H1 (cell line): ENCODE results near the gene DENND1A. TPM values are rescaled to one million over a fixed set of nuclear protein-coding genes. Genes with fewer than 3 reads are reported as not detected.

Experiments
- CTCF ChIA-PET: fragments of 300-600 bp; sonication (Branson Sonifier 250); formaldehyde crosslinking; loops from one replicate; lab custom pipeline; 2021; ENCODE audit not compliant: partially characterized antibody; lab: Charles Lee
- POLR2A ChIA-PET: fragments of 300-600 bp; sonication (Branson Sonifier 250); formaldehyde crosslinking; loops from one replicate; lab custom pipeline; 2021; ENCODE audit warnings: inconsistent platforms; ENCODE audit not compliant: partially characterized antibody; lab: Charles Lee
- DNase-seq, 2 experiments: peaks; one replicate each; pipeline versions ENCODE4 v3.0.0 to v3.0.0-alpha.2; 2010 to 2022; ENCODE audit warnings: low spot score in 2 of 2, low read depth in 1 of 2, mixed read lengths in 1 of 2
- FAIRE-seq: peaks from 2 replicates; lab custom pipeline; 2011; peaks lifted over from hg19 to GRCh38; lab: Jason Lieb, UNC
- H2AFZ ChIP-seq: 2 replicates; pipeline ENCODE4 v1.8.1; 2012; ENCODE audit warnings: low read length, inconsistent platforms
- H2AK5ac ChIP-seq: 2 replicates; pipeline ENCODE4 v1.6.1; 2013; ENCODE audit warnings: low read depth, low read length
- H2BK120ac ChIP-seq: replicated peaks from 2 replicates; pipeline ENCODE3; 2013; ENCODE audit warnings: low read depth, low read length, inconsistent platforms
- H2BK12ac ChIP-seq: 2 replicates; pipeline ENCODE4 v1.6.1; 2013; ENCODE audit warnings: low read depth, low read length
- H2BK15ac ChIP-seq: 2 replicates; pipeline ENCODE4 v1.6.1; 2013; ENCODE audit warnings: low read length
- H2BK20ac ChIP-seq: 2 replicates; pipeline ENCODE4 v1.6.1; 2013; ENCODE audit warnings: low read length
- H2BK5ac ChIP-seq: 2 replicates; pipeline ENCODE4 v1.6.1; 2013; ENCODE audit warnings: low read depth, low read length
- H3K14ac ChIP-seq: 2 replicates; pipeline ENCODE4 v1.6.1; 2013; ENCODE audit warnings: inconsistent platforms; ENCODE audit not compliant: insufficient read length
- H3K18ac ChIP-seq: 2 replicates; pipeline ENCODE4 v1.6.1; 2013; ENCODE audit warnings: low read length; ENCODE audit errors: extremely low read depth
- H3K23ac ChIP-seq: 2 replicates; pipeline ENCODE4 v1.6.1; 2013; ENCODE audit warnings: inconsistent platforms; ENCODE audit not compliant: insufficient read length
- H3K23me2 ChIP-seq: 2 replicates; pipeline ENCODE4 v1.6.1; 2013; ENCODE audit warnings: low read depth, low read length
- H3K27ac ChIP-seq: 2 replicates; pipeline ENCODE4 v1.6.1; 2011; ENCODE audit warnings: low read depth, low read length, inconsistent platforms
- H3K27me3 ChIP-seq, 4 experiments: replicated peaks in 1 of 4; 1 replicate in 1 of 4; 2 replicates in 3 of 4; pipeline versions ENCODE4 v1.6.1 to v1.8.1; 2011 to 2013; ENCODE audit warnings: low read length in 3 of 4, mild to moderate bottlenecking in 3 of 4, inconsistent platforms in 2 of 4, mixed read lengths in 2 of 4, moderate library complexity in 1 of 4; ENCODE audit not compliant: control insufficient read depth in 3 of 4, insufficient read depth in 3 of 4; ENCODE audit errors: extremely low read depth in 1 of 4
- H3K36me3 ChIP-seq, 4 experiments: 2 replicates each; pipeline versions ENCODE4 v1.6.1 to v1.8.1; 2011 to 2013; ENCODE audit warnings: mild to moderate bottlenecking in 4 of 4, low read length in 3 of 4, moderate library complexity in 2 of 4, control low read depth in 1 of 4, inconsistent platforms in 1 of 4; ENCODE audit not compliant: insufficient read depth in 4 of 4, control insufficient read depth in 2 of 4
- H3K4ac ChIP-seq: replicated peaks from 2 replicates; pipeline ENCODE3; 2013; ENCODE audit warnings: low read length, low read depth, mixed read lengths, inconsistent platforms; ENCODE audit not compliant: insufficient read length
- H3K4me1 ChIP-seq, 4 experiments: replicated peaks in 1 of 4; 1 replicate in 1 of 4; 2 replicates in 3 of 4; pipeline versions ENCODE4 v1.6.1 to v1.8.1; 2011 to 2013; ENCODE audit warnings: low read length in 3 of 4, inconsistent platforms in 2 of 4, mixed read lengths in 1 of 4; ENCODE audit not compliant: insufficient read depth in 4 of 4, control insufficient read depth in 3 of 4
- H3K4me2 ChIP-seq, 2 experiments: 2 replicates each; pipeline versions ENCODE4 v1.6.1 to v1.8.1; 2011 to 2013; ENCODE audit warnings: low read depth in 2 of 2, low read length in 2 of 2, control low read depth in 1 of 2, inconsistent platforms in 1 of 2, mild to moderate bottlenecking in 1 of 2; ENCODE audit not compliant: insufficient read depth in 1 of 2
- H3K4me3 ChIP-seq, 4 experiments: fragments of 200-600, 300-600 bp in 1 of 4; sonication (generic), shearing (Covaris generic), sonication (Bioruptor Twin) in 1 of 4; 2 replicates each; pipeline versions ENCODE4 v1.5.1 to v1.8.1; 2011 to 2016; ENCODE audit warnings: low read length in 4 of 4, low read depth in 3 of 4, control low read depth in 2 of 4, inconsistent platforms in 2 of 4, mild to moderate bottlenecking in 2 of 4, mixed read lengths in 1 of 4, moderate library complexity in 1 of 4; ENCODE audit not compliant: insufficient read depth in 2 of 4; ENCODE audit errors: extremely low read depth in 1 of 4
- H3K56ac ChIP-seq: replicated peaks from 2 replicates; pipeline ENCODE3; 2013; ENCODE audit warnings: low read depth, mild to moderate bottlenecking, mixed read lengths, low read length, inconsistent platforms; ENCODE audit not compliant: insufficient read length
- H3K79me1 ChIP-seq: 2 replicates; pipeline ENCODE4 v1.6.1; 2013; ENCODE audit warnings: low read depth, low read length, control low read depth
- H3K79me2 ChIP-seq, 2 experiments: 2 replicates each; pipeline versions ENCODE4 v1.6.1 to v1.8.1; 2012 to 2013; ENCODE audit warnings: low read length in 2 of 2, mild to moderate bottlenecking in 2 of 2, inconsistent platforms in 1 of 2; ENCODE audit not compliant: insufficient read depth in 2 of 2, control insufficient read depth in 1 of 2
- H3K9ac ChIP-seq, 4 experiments: replicated peaks in 1 of 4; 1 replicate in 1 of 4; 2 replicates in 3 of 4; pipeline versions ENCODE4 v1.6.1 to v1.8.1; 2011 to 2013; ENCODE audit warnings: low read depth in 3 of 4, low read length in 3 of 4, control low read depth in 2 of 4, mild to moderate bottlenecking in 2 of 4, moderate library complexity in 2 of 4, inconsistent platforms in 1 of 4; ENCODE audit errors: extremely low read depth in 1 of 4
- H3K9me3 ChIP-seq, 2 experiments: 2 replicates each; pipeline versions ENCODE4 v1.6.1 to v1.8.1; 2012 to 2013; ENCODE audit warnings: mild to moderate bottlenecking in 2 of 2, moderate library complexity in 2 of 2, control low read depth in 1 of 2, inconsistent platforms in 1 of 2, low read depth in 1 of 2, low read length in 1 of 2, mixed read lengths in 1 of 2; ENCODE audit not compliant: insufficient read depth in 2 of 2
- H4K20me1 ChIP-seq, 2 experiments: replicated peaks in 1 of 2; 2 replicates each; pipeline versions ENCODE3 to v1.8.1; 2011 to 2013; ENCODE audit warnings: inconsistent platforms in 2 of 2, low read length in 2 of 2, mild to moderate bottlenecking in 1 of 2; ENCODE audit not compliant: insufficient read depth in 2 of 2, control insufficient read depth in 1 of 2
- H4K5ac ChIP-seq: 2 replicates; pipeline ENCODE4 v1.6.1; 2013; ENCODE audit warnings: low read length, low read depth, mixed read lengths, inconsistent platforms; ENCODE audit not compliant: insufficient read length
- H4K8ac ChIP-seq: 2 replicates; pipeline ENCODE4 v1.8.0; 2013; ENCODE audit warnings: mild to moderate bottlenecking, moderate library complexity, low read length, inconsistent platforms; ENCODE audit not compliant: insufficient read depth; ENCODE audit errors: extremely low read depth
- H4K91ac ChIP-seq: replicated peaks from 2 replicates; pipeline ENCODE3; 2013; ENCODE audit warnings: low read length, mixed read lengths, inconsistent platforms; ENCODE audit not compliant: insufficient read length
- ASH2L ChIP-seq: fragments of 200-600, 300-600 bp; sonication (generic); IDR thresholded peaks from one replicate; pipeline ENCODE4 v1.7.1; 2017; ENCODE audit warnings: low read length
- BRCA1 ChIP-seq: IDR thresholded peaks from 2 replicates; pipeline ENCODE4 v1.6.1; 2012; ENCODE audit warnings: low read depth, low read length, improper control_type of control experiment
- CHD2 ChIP-seq: IDR thresholded peaks from 2 replicates; pipeline ENCODE4 v1.6.1; 2012; ENCODE audit warnings: low read length, improper control_type of control experiment
- FOSL1 ChIP-seq: IDR thresholded peaks from 2 replicates; pipeline ENCODE4 v1.6.1; 2011; ENCODE audit warnings: mild to moderate bottlenecking, low read depth, low read length, moderate library complexity; ENCODE audit not compliant: insufficient read depth
- GTF2F1 ChIP-seq: IDR thresholded peaks from 2 replicates; pipeline ENCODE4 v1.6.1; 2012; ENCODE audit warnings: low read depth, low read length, improper control_type of control experiment, borderline replicate concordance
- HDAC2 ChIP-seq, 2 experiments: fragments of 300-600 bp in 1 of 2; sonication (generic) in 1 of 2; IDR thresholded peaks; 2 replicates each; pipeline ENCODE4 v1.6.1; 2011 to 2012; ENCODE audit warnings: low read depth in 2 of 2, low read length in 2 of 2, mild to moderate bottlenecking in 2 of 2, moderate library complexity in 2 of 2, borderline replicate concordance in 1 of 2, inconsistent platforms in 1 of 2
- KDM4A ChIP-seq: IDR thresholded peaks from one replicate; pipeline ENCODE4 v1.7.1; 2012; ENCODE audit warnings: low read depth, mild to moderate bottlenecking, moderate library complexity, low read length, inconsistent platforms; ENCODE audit not compliant: severe bottlenecking
- NRF1 ChIP-seq: IDR thresholded peaks from 2 replicates; pipeline ENCODE4 v1.6.1; 2011; ENCODE audit warnings: mild to moderate bottlenecking, low read depth, low read length, improper control_type of control experiment
- POU5F1 ChIP-seq: IDR thresholded peaks from 2 replicates; pipeline ENCODE4 v1.6.1; 2011; ENCODE audit warnings: low read depth, mild to moderate bottlenecking, low read length, moderate library complexity
- RBBP5 ChIP-seq: IDR thresholded peaks from 2 replicates; pipeline ENCODE4 v1.7.1; 2012; ENCODE audit warnings: low read depth, mild to moderate bottlenecking, inconsistent platforms, low read length, moderate library complexity, borderline replicate concordance
- SAP30 ChIP-seq: fragments of 300-600 bp; sonication (generic); IDR thresholded peaks from 2 replicates; pipeline ENCODE4 v1.7.1; 2012; ENCODE audit warnings: low read length, moderate library complexity, mild to moderate bottlenecking, inconsistent platforms; ENCODE audit not compliant: insufficient read depth, insufficient replicate concordance
- TAF1 ChIP-seq: IDR thresholded peaks from 2 replicates; pipeline ENCODE4 v1.6.1; 2011; ENCODE audit warnings: mild to moderate bottlenecking, low read depth, low read length
- USF2 ChIP-seq: IDR thresholded peaks from 2 replicates; pipeline ENCODE4 v1.6.1; 2011; ENCODE audit warnings: low read length, improper control_type of control experiment
- YY1 ChIP-seq: IDR thresholded peaks from 2 replicates; pipeline ENCODE4 v1.6.1; 2011; ENCODE audit warnings: low read depth, mild to moderate bottlenecking, low read length
- WGBS, 2 experiments: shearing (Covaris generic) in 1 of 2; methylation state at CpG; one replicate each; pipeline versions ENCODE4 v1.1.6 to v1.1.7; 2013 to 2015; ENCODE audit warnings: low lambda C conversion rate in 2 of 2, mixed read lengths in 2 of 2, inconsistent platforms in 1 of 2, low coverage in 1 of 2, missing lambda C conversion rate in 1 of 2; ENCODE audit not compliant: insufficient replicate concordance in 2 of 2, insufficient coverage in 1 of 2, insufficient read length in 1 of 2; ENCODE audit errors: extremely low coverage in 1 of 2, missing lambda C conversion rate in 1 of 2; 5-methylcytosine and 5-hydroxymethylcytosine counted together
- polyA plus RNA-seq, 7 experiments: library from polyadenylated mRNA; depleted of rRNA in 3 of 7; stranded (reverse) in 5 of 7; unstranded in 2 of 7; fragments of >200 nt in 5 of 7; fragments of 200-250 nt in 2 of 7; gene quantifications; 1 replicate in 5 of 7; 2 replicates in 1 of 7; 4 replicates in 1 of 7; pipeline versions ENCODE4 v1.2.1 to v1.2.3, GENCODE V29; 2011 to 2013; ENCODE audit warnings: missing spikeins in 2 of 7, mixed read lengths in 2 of 7
- total RNA-seq: library from RNA; stranded (reverse); fragmentation: NEBNext Ultra II Directional; extraction: Animal tissue kit (Norgen Biotek cat#: 25700); gene quantifications from 2 replicates; pipeline ENCODE4 v1.2.1, GENCODE V29; 2021

The DENND1A gene
- total and polyA plus RNA-seq, 2 of the 8 experiments (the other 6 are each of a cell fraction or from before 2014, with no cell fraction given) = 24.1 to 26.4 TPM

- DNase-seq (no peak), FAIRE-seq (no peak)
- Histone ChIP-seq H2BK15ac (no peak overlapping the region), H3K14ac (no peak overlapping the region), H3K79me1 (no peaks in the 10 kb centered on the region), H2AFZ (no peak overlapping the region), H3K4me1 (no peaks in the 10 kb centered on the region), H3K18ac (no peak overlapping the region), H3K56ac (no peak overlapping the region), H2BK20ac (no peak overlapping the region), H2BK5ac (no peak overlapping the region), H3K27me3 (no peaks in the 10 kb centered on the region), H3K9ac (no peak overlapping the region), H3K9me3 (no peaks in the 10 kb centered on the region), H3K23me2 (no peaks in the 10 kb centered on the region), H2BK12ac (no peak overlapping the region), H4K5ac (no peak overlapping the region), H4K8ac (no peak overlapping the region), H3K4ac (no peak overlapping the region), H4K91ac (no peak overlapping the region), H4K20me1 (no peaks in the 10 kb centered on the region), H2BK120ac (no peak overlapping the region), H3K79me2 (no peaks in the 10 kb centered on the region), H3K4me2 (no peak overlapping the region), H3K36me3 (no peaks in the 10 kb centered on the region), H3K4me3 (no peak overlapping the region), H3K27ac (no peak overlapping the region), H3K23ac (no peak overlapping the region), H2AK5ac (no peak overlapping the region)
- 83% methylated on average over 4 of the region's 4 CpGs; no CpG with 5 or more reads in 1 of the 2 experiments for WGBS, 2 experiments
- ChIA-PET POLR2A (no interaction called here), CTCF (interaction anchor here (1.3 kb wide), 1 partner anchor 21 kb away, joined by 3 read pairs; no protein-coding TSS in a partner anchor)
- TF ChIP-seq RBBP5 (no peak), GTF2F1 (no peak), CHD2 (no peak), NRF1 (no peak), KDM4A (no peak), POU5F1 (no peak), ASH2L (no peak), USF2 (no peak), TAF1 (no peak), SAP30 (no peak), YY1 (no peak), FOSL1 (no peak), BRCA1 (no peak), HDAC2 (IDR thresholded peaks at IDR 0.05; ENCODE audit: borderline replicate concordance in 1 of 2, low read depth in 2 of 2, low read length in 2 of 2) (no peak)
Observed at GRCh38 chr9:123807251-123807650, 122.7 kb downstream of the DENND1A start.
